GM12864 (cell line): ENCODE measurements around the gene CFAP90.

ENCODE experiments used
- DNase-seq: peaks from one replicate; pipeline ENCODE4 v3.0.0-alpha.2; 2011; ENCODE audit warnings: low read depth
- H3K4me3 ChIP-seq: 2 replicates; pipeline ENCODE4 v1.5.1; 2011; ENCODE audit warnings: mild to moderate bottlenecking, low read depth, low read length, control low read depth
- CTCF ChIP-seq: IDR thresholded peaks from 2 replicates; pipeline ENCODE4 v1.5.1; 2011; ENCODE audit warnings: low read depth, mild to moderate bottlenecking, moderate library complexity, low read length, control low read depth, inconsistent platforms; ENCODE audit errors: missing control alignments

The CFAP90 gene

GRCh38 chr5:7815892-7816534 is 34.9 kb downstream of the CFAP90 start:
- DNase-seq: no peak
- H3K4me3 ChIP-seq: no peak overlapping the region
- TF ChIP-seq CTCF: peak; percentile 97

GRCh38 chr5:7814816-7815215 is 36.1 kb downstream of the CFAP90 start:
- TF ChIP-seq CTCF: no peak
- H3K4me3 ChIP-seq: no peak overlapping the region
- DNase-seq: no peak

- no peak for TF ChIP-seq CTCF
- DNase-seq: no peak
- H3K4me3 ChIP-seq: no peak overlapping the region
Measured at GRCh38 chr5:7813576-7813975, 37.4 kb downstream of the CFAP90 start.

- DNase-seq: no peak
- no peak for TF ChIP-seq CTCF
- H3K4me3 ChIP-seq: no peak overlapping the region
Measured at GRCh38 chr5:7813007-7813406, 37.9 kb downstream of the CFAP90 start.

GRCh38 chr5:7811715-7812114 is 39.2 kb downstream of the CFAP90 start:
- DNase-seq: no peak
- TF ChIP-seq CTCF: no peak

GRCh38 chr5:7808998-7809397 is 41.9 kb downstream of the CFAP90 start:
- no peak for DNase-seq
- no peak for TF ChIP-seq CTCF
- no peak overlapping the region for H3K4me3 ChIP-seq

More at GRCh38 chr5:7811715-7812114, 39.2 kb downstream of the CFAP90 start:
- no peak overlapping the region for H3K4me3 ChIP-seq

- no peak overlapping the region for H3K4me3 ChIP-seq
- TF ChIP-seq CTCF: peak; percentile 26
- no peak for DNase-seq
Measured at GRCh38 chr5:7805379-7805778, 45.6 kb downstream of the CFAP90 start.
